Measurements from ENCODE around the gene ABHD6.
"Not testable (repeated sequence)": the region's sequence is repeated elsewhere in the genome, so short reads cannot be mapped to it uniquely, and the experiment has no call there.

ABHD6 gene

DNA sequence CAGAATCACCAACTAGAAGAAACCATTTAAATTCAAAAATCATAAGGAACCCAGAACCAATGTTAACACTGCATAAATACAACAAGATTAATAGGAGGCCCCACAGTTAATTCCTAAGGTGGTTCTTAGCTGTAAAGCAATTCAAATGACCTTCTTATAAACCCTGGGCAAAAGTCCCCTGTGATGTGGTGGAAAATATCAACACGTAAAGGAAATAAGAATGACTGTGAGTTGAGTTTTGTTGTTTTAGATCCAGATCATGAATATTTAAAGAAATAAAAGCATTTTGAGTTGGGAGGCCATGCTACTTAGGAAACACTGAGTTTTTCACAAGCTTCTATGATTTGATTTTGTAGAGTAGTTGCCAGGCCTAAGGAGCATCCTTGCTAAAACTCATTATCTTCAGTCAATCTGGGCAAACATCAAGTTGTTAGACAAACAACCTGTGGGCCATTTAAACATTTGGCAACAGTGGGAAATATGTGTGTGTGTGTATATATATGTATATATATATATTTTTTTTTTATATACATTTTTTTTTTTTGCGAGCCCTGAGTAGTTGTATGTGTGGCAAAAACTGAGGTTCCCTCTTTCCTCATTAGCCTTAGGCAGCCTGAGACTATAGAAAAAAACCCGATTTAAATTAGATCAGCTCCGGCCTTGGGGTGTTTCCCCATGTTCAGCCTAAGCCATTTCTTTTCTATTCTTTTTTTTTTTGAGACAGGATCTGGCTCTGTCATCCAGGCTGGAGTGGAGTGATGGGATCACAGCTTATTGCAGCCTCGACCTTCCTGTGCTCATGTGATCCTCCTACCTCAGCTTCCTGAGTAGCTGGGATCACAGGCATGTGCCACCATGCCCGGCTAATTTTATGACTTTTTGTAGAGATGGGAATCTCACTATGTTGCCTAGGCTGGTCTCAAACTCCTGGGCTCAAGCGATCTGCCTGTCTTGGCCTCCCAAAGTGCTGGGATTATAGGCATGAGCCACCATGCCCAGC lies 87.1 kb downstream of the ABHD6 start:
- DNase-seq, result no peak

- DNase-seq, result no peak
Observed at GRCh38 chr3:58325525-58325992, 88.0 kb downstream of the ABHD6 start.

- DNase-seq, result no peak
Observed at GRCh38 chr3:58326267-58326900, 88.8 kb downstream of the ABHD6 start.

DNA sequence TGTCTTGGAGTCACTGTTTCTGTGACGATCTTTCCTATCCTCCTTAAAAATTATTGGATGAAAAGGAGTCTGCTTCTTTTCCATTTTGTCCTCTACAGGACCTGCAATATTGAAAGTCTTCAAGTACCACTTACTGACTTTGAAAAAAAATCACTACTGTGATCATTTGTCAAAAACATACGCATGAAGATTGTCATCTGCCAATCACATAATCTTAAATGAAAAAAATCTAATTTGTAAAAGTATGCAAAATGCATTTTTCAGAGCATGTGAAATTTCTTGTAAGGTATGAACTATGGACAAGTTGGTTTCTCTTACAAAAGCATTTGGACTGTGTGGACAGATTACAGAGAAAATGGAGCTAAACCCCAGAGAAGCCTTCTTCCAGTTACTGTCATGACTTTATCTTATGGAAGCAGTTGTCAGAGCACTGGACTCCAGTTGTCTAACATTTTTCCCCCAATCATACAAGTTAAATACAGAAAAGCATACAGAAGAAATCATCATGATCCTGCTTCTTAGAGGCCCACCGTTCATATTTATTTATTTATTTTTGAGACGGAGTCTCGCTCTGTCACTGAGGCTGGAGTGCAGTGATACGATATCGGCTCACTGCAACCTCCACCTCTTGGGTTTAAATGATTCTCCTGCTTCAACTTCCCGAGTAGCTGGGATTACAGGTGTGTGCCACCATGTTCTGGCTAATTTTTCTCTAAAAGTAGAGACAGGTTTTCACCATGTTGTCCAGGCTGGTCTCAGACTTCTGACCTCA lies 91.7 kb downstream of the ABHD6 start:
- no peak for DNase-seq

GRCh38 chr3:58329922-58330413 lies 92.4 kb downstream of the ABHD6 start:
- DNase-seq, result no peak

- no peak for DNase-seq
Observed at GRCh38 chr3:58331593-58332152, 94.1 kb downstream of the ABHD6 start.

DNA sequence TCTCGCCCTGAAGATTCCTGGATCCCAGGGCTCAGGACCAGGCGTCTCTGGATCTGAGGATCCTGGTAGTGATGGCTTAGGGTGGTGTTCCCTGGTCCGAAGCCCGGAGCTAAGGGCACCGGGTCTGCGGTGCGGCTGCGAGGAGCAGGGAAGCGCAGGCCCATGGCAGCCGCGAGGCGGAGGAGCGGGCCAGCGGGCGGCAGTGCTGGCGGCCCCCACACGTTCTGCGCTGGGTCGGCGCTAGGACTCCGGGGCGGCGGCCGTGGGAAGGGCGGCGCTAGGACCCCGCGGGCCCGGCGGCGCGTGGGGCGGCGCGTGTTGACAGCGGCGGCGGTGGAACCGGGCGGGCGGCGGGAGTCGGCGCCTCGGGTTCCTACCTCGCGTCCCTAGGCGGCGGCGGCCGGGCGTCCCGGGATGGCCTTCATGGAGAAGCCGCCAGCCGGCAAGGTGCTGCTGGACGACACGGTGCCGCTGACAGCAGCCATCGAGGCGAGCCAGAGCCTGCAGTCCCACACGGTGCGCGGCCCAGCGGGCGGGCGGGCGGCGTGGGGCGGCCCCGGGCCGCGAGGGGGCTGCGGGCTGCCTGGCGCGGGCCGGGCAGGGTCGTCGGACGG lies 95.1 kb downstream of the ABHD6 start, which contains the start of gene PXK:
Gene PXK, plus strand, starts transcription at position 318 of the 614 bp plus-strand sequence. Its CDS starts 97 bp downstream, at position 415.
- peak; percentile 81 for DNase-seq

- DNase-seq, result no peak
Observed at GRCh38 chr3:58333206-58334012, 95.8 kb downstream of the ABHD6 start.

DNA sequence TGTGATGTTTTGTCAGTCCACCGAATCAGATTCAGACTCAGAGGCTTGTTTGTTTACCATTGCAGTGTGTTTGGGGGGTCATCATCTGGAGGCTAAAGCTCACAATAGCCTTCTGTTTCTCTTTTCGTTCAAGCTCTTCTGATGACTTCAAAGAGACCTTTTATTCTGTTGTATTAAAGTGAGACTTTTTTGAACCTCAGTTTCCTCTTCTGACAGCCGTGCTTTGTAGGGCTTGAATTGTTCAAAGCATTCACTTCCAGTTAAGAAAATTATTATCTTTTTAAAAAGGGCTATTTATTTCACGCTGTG lies 96.4 kb downstream of the ABHD6 start:
- DNase-seq, result no peak

DNA sequence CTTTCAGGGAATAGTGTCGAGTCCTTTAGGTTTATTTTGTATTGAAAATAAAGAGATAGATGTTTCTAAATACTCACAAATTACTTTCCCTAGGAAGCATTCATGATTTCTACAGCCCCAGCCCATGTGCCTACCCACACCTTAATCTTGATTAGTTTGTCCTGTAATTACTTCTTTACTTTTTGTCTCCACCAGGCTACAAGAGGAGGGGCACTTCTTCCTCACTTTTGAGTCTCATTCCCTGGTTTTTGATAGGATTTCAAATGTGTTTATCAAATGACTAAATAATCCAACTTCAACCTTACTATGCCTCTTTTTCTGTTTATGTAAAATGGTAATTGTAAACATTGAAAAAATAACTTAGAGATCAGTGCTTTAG lies 96.9 kb downstream of the ABHD6 start:
- DNase-seq, result no peak

DNA sequence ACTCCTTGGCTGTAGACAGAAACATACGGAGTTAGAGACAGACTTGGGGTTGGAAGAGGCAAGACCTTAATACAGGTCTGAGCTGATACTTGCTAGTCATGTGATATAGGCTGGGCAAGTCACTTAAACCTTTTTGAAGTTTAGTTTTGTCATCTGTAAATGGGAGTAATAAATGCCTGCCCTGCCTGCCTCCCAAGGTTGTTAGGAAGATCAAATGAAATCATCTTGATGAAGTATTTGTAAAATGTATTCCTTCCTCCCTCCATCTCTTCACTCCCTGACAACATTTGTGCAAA lies 98.0 kb downstream of the ABHD6 start:
- no peak for DNase-seq

DNA sequence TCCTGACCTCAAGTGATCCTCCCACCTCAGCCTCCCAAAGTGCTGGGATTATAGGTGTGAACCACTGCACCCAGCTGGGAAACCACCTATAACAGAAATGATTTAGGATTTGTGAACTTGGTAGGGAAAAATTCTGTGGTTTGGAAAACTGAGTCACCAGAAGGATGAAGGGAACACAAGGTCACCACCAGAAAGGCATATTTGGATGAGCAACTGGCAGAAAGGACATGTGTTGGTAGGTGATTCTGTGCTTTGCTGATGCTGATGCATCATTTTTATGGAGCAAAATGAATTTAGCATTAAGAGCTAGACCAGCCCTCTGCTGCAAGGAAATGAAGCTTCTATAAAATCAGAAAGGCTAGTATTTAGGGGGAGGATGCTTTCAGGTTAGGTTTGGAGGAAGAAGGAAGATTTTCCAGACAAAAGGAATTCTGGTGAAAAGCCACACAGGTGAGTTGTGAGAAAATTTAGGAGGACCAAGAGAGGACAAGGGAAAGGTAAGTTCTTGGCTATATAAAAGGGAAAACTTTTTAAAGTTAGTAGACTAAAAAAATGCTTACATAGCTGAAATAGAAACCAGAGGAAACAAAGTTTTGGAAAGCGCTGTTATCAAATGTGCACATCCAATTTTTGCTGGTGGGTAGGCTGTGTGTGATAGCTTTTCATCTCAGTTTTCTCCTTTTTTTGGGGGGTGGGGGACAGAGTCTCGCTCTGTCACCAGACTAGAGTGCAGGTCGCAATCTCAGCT lies 98.7 kb downstream of the ABHD6 start:
- DNase-seq, result no peak

GRCh38 chr3:58337190-58337589 lies 99.6 kb downstream of the ABHD6 start:
- DNase-seq, result no peak

DNA sequence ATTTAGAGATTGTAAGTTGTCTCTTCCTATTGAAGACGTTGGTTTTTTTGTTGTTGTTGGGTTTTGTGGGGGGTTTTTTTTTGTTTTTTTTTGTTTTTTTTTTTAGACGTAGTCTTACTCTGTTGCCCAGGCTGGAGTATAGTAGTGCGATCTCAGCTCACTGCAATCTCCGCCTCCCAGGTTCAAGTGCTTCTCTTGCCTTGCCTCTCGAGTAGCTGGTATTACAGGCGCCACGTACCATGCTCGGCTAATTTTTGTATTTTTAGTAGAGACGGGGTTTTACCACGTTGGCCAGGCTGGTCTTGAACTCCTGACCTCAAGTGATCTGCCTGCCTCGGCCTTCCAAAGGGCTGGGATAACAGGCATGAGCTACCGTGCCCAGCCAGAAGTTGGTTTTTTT lies 101.6 kb downstream of the ABHD6 start:
- not testable (repeated sequence) for DNase-seq

GRCh38 chr3:58340594-58341244 lies 103.1 kb downstream of the ABHD6 start:
- DNase-seq, result no peak

DNA sequence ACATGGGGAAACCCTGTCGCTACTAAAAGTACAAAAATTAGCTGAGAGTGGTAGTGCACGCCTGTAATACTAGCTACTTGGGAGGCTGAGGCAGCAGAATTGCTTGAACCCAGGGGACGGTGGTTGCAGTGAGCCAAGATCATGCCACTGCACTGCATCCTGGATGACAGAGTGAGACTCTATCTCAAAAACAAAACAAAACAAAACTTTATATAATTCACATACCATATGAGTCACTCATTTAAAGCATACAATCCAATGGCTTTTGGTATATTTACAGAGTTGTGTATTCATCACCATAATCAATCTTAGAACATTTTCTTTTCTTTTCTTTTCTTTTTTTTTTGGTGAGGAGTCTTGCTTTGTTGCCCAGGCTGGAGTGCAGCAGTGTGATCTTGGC lies 103.8 kb downstream of the ABHD6 start:
- no peak for DNase-seq

- DNase-seq, result no peak
Observed at GRCh38 chr3:58342676-58343075, 105.1 kb downstream of the ABHD6 start.
